Mesendoderm (in vitro differentiated cells): ENCODE results near the gene ALDH1L1.

Source experiments
- DNase-seq: peaks from one replicate; pipeline ENCODE4 v3.0.0; 2013
- H2AK5ac ChIP-seq: 2 replicates; pipeline ENCODE4 v1.6.1; 2013; ENCODE audit warnings: low read length, inconsistent platforms
- H2BK120ac ChIP-seq: 2 replicates; pipeline ENCODE4 v1.6.1; 2013; ENCODE audit warnings: low read depth, mild to moderate bottlenecking, low read length, moderate library complexity, mixed read lengths
- H2BK15ac ChIP-seq: replicated peaks from 2 replicates; pipeline ENCODE4 v1.6.1; 2013; ENCODE audit warnings: low read depth, mild to moderate bottlenecking, moderate library complexity
- H2BK5ac ChIP-seq: 2 replicates; pipeline ENCODE4 v1.6.1; 2013; ENCODE audit warnings: low read length, inconsistent platforms
- H3K18ac ChIP-seq: 2 replicates; pipeline ENCODE4 v1.6.1; 2013; ENCODE audit warnings: mild to moderate bottlenecking, low read length, mixed read lengths
- H3K23ac ChIP-seq: one replicate; pipeline ENCODE4 v1.6.1; 2013; ENCODE audit warnings: low read length
- H3K27ac ChIP-seq: 2 replicates; pipeline ENCODE4 v1.5.1; 2013; ENCODE audit warnings: low read depth, mild to moderate bottlenecking, inconsistent platforms, low read length, moderate library complexity
- H3K27me3 ChIP-seq: 2 replicates; pipeline ENCODE4 v1.6.1; 2013; ENCODE audit warnings: low read length, control low read depth, mild to moderate bottlenecking, inconsistent platforms; ENCODE audit not compliant: insufficient read depth, poor library complexity
- H3K36me3 ChIP-seq: 2 replicates; pipeline ENCODE4 v1.6.1; 2013; ENCODE audit warnings: low read length, inconsistent platforms; ENCODE audit not compliant: control insufficient read depth, insufficient read depth
- H3K4ac ChIP-seq: one replicate; pipeline ENCODE4 v1.6.1; 2013; ENCODE audit warnings: low read depth, mild to moderate bottlenecking, low read length, moderate library complexity
- H3K4me1 ChIP-seq: 2 replicates; pipeline ENCODE4 v1.6.1; 2013; ENCODE audit warnings: low read depth, low read length, inconsistent platforms; ENCODE audit not compliant: control insufficient read depth
- H3K4me2 ChIP-seq: 2 replicates; pipeline ENCODE4 v1.6.1; 2013; ENCODE audit warnings: low read length
- H3K4me3 ChIP-seq: 2 replicates; pipeline ENCODE4 v1.5.1; 2013; ENCODE audit warnings: mild to moderate bottlenecking, low read length
- H3K56ac ChIP-seq: one replicate; pipeline ENCODE4 v1.6.1; 2013; ENCODE audit warnings: low read length
- H3K79me1 ChIP-seq: 2 replicates; pipeline ENCODE4 v1.6.1; 2013; ENCODE audit warnings: low read length, inconsistent platforms
- H3K79me2 ChIP-seq: 2 replicates; pipeline ENCODE4 v1.6.1; 2013; ENCODE audit warnings: mild to moderate bottlenecking, low read length; ENCODE audit not compliant: control insufficient read depth, insufficient read depth
- H3K9ac ChIP-seq: 2 replicates; pipeline ENCODE4 v1.6.1; 2013; ENCODE audit warnings: low read length, inconsistent platforms
- H4K5ac ChIP-seq: one replicate; pipeline ENCODE4 v1.6.1; 2013; ENCODE audit warnings: low read length
- H4K8ac ChIP-seq: one replicate; pipeline ENCODE4 v1.6.1; 2013; ENCODE audit warnings: low read depth, mild to moderate bottlenecking, control low read depth, low read length, moderate library complexity
- WGBS: extraction: QIAGEN DNeasy Blood & Tissue Kit; methylation state at CpG from one replicate; pipeline ENCODE4 v1.1.7; 2013; ENCODE audit warnings: low lambda C conversion rate, missing lambda C conversion rate; ENCODE audit not compliant: insufficient coverage; ENCODE audit errors: extremely low coverage; 5-methylcytosine and 5-hydroxymethylcytosine counted together

ALDH1L1 gene

DNA sequence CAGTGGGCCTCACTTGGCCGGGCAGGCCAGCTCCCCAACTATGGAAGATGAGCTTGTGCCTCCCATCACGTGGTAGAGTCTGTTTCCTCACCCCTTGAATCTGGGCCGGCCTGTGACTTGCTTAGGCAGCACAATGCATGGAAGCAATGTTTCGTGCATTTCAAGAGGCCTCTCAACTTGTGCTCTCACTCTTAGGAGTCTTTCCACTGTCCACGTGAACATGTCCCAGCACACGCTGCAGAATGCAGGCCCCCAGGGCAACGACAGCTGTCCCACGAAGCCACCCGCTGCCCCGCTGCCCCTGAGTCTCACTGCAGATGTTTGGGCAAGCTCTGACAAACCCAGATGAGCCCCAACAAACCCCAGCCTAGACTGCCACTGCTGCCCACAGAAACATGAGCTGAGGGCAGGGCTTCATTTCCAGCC lies 69.2 kb downstream of the ALDH1L1 start:
- Histone ChIP-seq H3K9ac (no peak overlapping the region), H2AK5ac (no peak overlapping the region), H2BK120ac (no peak overlapping the region), H3K4ac (no peak overlapping the region), H3K56ac (no peak overlapping the region), H3K18ac (no peak overlapping the region), H3K4me2 (no peak overlapping the region), H3K4me3 (no peak overlapping the region), H3K79me1 (no peaks in the 10 kb centered on the region), H3K36me3 (no peaks in the 10 kb centered on the region), H2BK15ac (no peak overlapping the region), H3K23ac (no peak overlapping the region), H4K5ac (no peak overlapping the region), H2BK5ac (no peak overlapping the region), H3K27ac (no peak overlapping the region), H3K4me1 (no peaks in the 10 kb centered on the region), H4K8ac (no peak overlapping the region), H3K27me3 (no peaks in the 10 kb centered on the region), H3K79me2 (no peaks in the 10 kb centered on the region)
- WGBS, result no CpG with 5 or more reads among the region's 10 CpGs
- DNase-seq, result no peak

DNA sequence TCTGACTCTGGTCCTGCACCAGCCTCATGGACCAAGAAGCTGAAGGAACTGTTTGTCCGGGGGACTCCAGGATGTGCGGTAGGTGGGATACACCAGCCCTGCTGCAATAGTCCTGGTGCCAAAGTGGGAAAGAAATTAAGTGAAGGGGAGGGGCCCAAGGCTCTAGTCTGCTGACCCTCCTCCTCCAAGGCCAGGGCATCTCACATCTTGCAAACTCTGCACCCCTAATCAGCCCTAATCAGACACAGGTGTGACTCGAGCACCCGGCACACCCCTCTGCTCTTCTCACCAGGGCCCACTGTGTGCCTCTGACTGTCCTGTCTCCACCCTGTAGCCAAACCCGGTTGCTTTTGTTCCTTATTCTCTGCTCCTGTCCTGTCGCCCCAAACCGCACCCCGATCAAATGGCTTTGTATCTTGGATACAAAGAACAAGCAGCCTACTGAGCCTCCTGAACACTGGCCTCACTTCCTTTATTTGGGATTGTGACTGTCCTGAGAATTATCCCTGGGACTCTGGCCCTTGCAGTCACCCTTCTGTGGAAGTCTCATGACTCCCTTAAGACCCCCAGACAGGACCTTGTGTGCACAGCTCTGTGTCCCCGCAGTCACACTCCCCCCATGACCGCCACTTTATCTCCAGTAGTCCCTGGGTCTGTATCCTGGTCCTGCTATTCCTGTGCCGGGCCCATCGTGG lies 69.8 kb downstream of the ALDH1L1 start:
- no peak overlapping the region for H2BK120ac ChIP-seq
- no peak overlapping the region for H2BK15ac ChIP-seq
- no CpG with 5 or more reads among the region's 12 CpGs for WGBS
- H3K79me1 ChIP-seq, result no peaks in the 10 kb centered on the region
- no peaks in the 10 kb centered on the region for H3K36me3 ChIP-seq
- H2AK5ac ChIP-seq, result no peak overlapping the region
- no peak overlapping the region for H3K9ac ChIP-seq
- H3K56ac ChIP-seq, result no peak overlapping the region
- H3K4me2 ChIP-seq, result no peak overlapping the region
- H3K4me3 ChIP-seq, result no peak overlapping the region
- no peak overlapping the region for H2BK5ac ChIP-seq
- H3K4me1 ChIP-seq, result no peaks in the 10 kb centered on the region
- H3K23ac ChIP-seq, result no peak overlapping the region
- H3K27ac ChIP-seq, result no peak overlapping the region
- H4K8ac ChIP-seq, result no peak overlapping the region
- no peak overlapping the region for H3K18ac ChIP-seq
- no peaks in the 10 kb centered on the region for H3K79me2 ChIP-seq
- no peak overlapping the region for H4K5ac ChIP-seq
- H3K4ac ChIP-seq, result no peak overlapping the region
- no peak for DNase-seq
- no peaks in the 10 kb centered on the region for H3K27me3 ChIP-seq

DNA sequence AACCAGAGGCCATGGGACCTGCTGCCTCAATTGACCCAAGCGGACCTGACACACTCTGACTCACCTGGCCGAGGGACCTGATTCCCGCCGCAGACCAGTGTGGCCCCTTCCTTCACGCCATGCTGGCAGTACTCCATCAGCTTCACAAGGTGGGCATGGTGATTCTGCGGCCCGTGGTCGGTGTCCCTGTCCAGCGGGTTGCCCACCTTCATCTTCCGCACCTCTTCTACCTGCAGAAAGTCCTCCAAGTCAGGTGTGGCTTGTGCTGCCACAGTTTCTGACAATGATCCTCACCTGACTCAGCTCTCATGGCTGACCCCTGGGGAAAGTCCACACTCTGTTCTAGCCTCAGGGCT lies 70.5 kb downstream of the ALDH1L1 start:
- no peak for DNase-seq
- H3K18ac ChIP-seq, result no peak overlapping the region

DNA sequence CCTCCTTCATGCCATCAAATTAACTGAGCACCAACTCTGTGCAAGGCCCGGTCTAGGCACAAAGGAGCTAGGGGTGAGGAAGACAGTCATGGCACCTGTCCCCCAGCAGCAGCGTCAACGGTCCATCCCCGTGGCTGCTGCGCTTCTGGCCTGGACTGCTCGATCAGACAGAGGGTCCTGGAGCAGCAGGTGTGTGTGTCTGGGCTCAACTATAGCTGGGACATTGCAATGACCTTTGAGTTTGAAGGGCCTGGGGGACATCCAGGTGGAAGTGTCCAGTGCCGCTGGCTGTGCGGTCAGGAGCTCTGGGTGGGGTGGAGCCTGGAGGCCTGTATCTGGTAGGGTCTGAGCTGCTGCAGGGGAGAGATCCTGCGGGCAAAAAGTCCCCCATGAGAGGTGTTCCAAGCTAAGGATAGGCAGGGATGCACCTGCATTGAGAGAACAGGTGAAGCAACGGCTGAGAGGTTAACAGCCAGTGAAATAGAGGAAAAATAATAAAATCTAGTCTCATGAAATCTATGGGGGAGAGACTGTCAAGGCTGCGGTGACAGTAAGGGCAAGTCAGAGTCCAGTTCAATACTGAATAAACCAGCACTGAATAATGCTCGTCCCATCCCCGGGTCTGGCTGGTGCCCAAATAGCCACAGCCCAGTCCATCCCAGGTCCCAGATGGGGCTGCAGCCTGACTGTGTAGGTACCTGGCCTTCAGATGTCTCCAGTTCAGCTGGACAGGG lies 71.1 kb downstream of the ALDH1L1 start:
- no peak overlapping the region for H3K23ac ChIP-seq
- no peak overlapping the region for H3K56ac ChIP-seq
- H3K79me2 ChIP-seq, result no peaks in the 10 kb centered on the region
- H3K9ac ChIP-seq, result no peak overlapping the region
- H2BK15ac ChIP-seq, result no peak overlapping the region
- H4K8ac ChIP-seq, result no peak overlapping the region
- DNase-seq, result no peak
- H3K27me3 ChIP-seq, result no peaks in the 10 kb centered on the region
- H3K18ac ChIP-seq, result no peak overlapping the region
- H3K4me2 ChIP-seq, result no peak overlapping the region
- no peaks in the 10 kb centered on the region for H3K79me1 ChIP-seq
- no peaks in the 10 kb centered on the region for H3K36me3 ChIP-seq
- H3K4me1 ChIP-seq, result no peaks in the 10 kb centered on the region
- H3K4ac ChIP-seq, result no peak overlapping the region
- no CpG with 5 or more reads among the region's 13 CpGs for WGBS
- no peak overlapping the region for H4K5ac ChIP-seq
- no peak overlapping the region for H2AK5ac ChIP-seq
- no peak overlapping the region for H3K4me3 ChIP-seq
- H2BK120ac ChIP-seq, result no peak overlapping the region
- no peak overlapping the region for H3K27ac ChIP-seq
- no peak overlapping the region for H2BK5ac ChIP-seq

More for the DNA sequence above, 70.5 kb downstream of the ALDH1L1 start:
- no peaks in the 10 kb centered on the region for H3K4me1 ChIP-seq
- H3K27ac ChIP-seq, result no peak overlapping the region
- H3K4me2 ChIP-seq, result no peak overlapping the region
- no peak overlapping the region for H4K5ac ChIP-seq
- H3K9ac ChIP-seq, result no peak overlapping the region
- no peak overlapping the region for H3K4ac ChIP-seq
- H4K8ac ChIP-seq, result no peak overlapping the region
- no peak overlapping the region for H2BK120ac ChIP-seq
- H2AK5ac ChIP-seq, result no peak overlapping the region
- H3K79me2 ChIP-seq, result no peaks in the 10 kb centered on the region
- H3K23ac ChIP-seq, result no peak overlapping the region
- no peaks in the 10 kb centered on the region for H3K36me3 ChIP-seq
- H3K4me3 ChIP-seq, result no peak overlapping the region
- no CpG with 5 or more reads among the region's 10 CpGs for WGBS
- no peak overlapping the region for H3K56ac ChIP-seq
- H2BK5ac ChIP-seq, result no peak overlapping the region
- no peak overlapping the region for H2BK15ac ChIP-seq
- no peaks in the 10 kb centered on the region for H3K27me3 ChIP-seq
- no peaks in the 10 kb centered on the region for H3K79me1 ChIP-seq

DNA sequence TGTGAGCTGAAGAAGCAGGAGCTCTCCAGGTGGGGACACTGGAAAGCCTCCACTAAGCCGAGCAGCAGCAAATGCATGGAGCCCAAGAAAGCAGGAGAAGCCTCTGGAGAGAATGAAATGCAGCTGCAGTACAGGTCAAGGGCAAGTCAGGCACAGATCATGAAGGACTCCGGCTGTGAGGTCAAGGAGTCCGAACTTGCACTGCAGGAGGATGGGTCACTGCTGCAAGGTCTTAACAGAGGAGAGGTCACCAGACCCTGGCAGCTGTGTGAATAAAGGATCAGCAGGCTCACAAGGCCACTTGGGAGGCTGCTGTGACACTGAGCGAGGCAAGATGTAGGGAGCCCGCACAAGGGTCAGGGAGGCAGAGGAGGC lies 71.7 kb downstream of the ALDH1L1 start:
- H3K79me2 ChIP-seq, result no peaks in the 10 kb centered on the region
- H3K27ac ChIP-seq, result no peak overlapping the region
- no peak overlapping the region for H3K4me3 ChIP-seq
- no peak overlapping the region for H3K18ac ChIP-seq
- no peak overlapping the region for H4K5ac ChIP-seq
- H3K4me1 ChIP-seq, result no peaks in the 10 kb centered on the region
- H2AK5ac ChIP-seq, result no peak overlapping the region
- H3K4ac ChIP-seq, result no peak overlapping the region
- no peak overlapping the region for H2BK15ac ChIP-seq
- H3K4me2 ChIP-seq, result no peak overlapping the region
- no peaks in the 10 kb centered on the region for H3K27me3 ChIP-seq
- H2BK120ac ChIP-seq, result no peak overlapping the region
- no peaks in the 10 kb centered on the region for H3K36me3 ChIP-seq
- no peak overlapping the region for H2BK5ac ChIP-seq
- no peak overlapping the region for H3K56ac ChIP-seq
- DNase-seq, result no peak
- no peaks in the 10 kb centered on the region for H3K79me1 ChIP-seq
- H3K23ac ChIP-seq, result no peak overlapping the region
- no peak overlapping the region for H3K9ac ChIP-seq
- no CpG with 5 or more reads among the region's 5 CpGs for WGBS
- no peak overlapping the region for H4K8ac ChIP-seq
